GM12865 (cell line): Measurements from ENCODE around the gene SLAMF1.

ENCODE experiments used
- DNase-seq: peaks from one replicate; pipeline ENCODE4 v3.0.0; 2010; ENCODE audit warnings: low read depth
- H3K4me3 ChIP-seq: 2 replicates; pipeline ENCODE4 v1.5.1; 2011; ENCODE audit warnings: mild to moderate bottlenecking, low read depth, low read length, control low read depth
- TF ChIP-seq, protein P1 (sequence below): IDR thresholded peaks from 2 replicates; pipeline ENCODE4 v1.5.1; 2011; ENCODE audit warnings: low read length, control low read depth, low read depth, inconsistent platforms; ENCODE audit not compliant: insufficient read depth; ENCODE audit errors: missing control alignments

SLAMF1 gene

DNA sequence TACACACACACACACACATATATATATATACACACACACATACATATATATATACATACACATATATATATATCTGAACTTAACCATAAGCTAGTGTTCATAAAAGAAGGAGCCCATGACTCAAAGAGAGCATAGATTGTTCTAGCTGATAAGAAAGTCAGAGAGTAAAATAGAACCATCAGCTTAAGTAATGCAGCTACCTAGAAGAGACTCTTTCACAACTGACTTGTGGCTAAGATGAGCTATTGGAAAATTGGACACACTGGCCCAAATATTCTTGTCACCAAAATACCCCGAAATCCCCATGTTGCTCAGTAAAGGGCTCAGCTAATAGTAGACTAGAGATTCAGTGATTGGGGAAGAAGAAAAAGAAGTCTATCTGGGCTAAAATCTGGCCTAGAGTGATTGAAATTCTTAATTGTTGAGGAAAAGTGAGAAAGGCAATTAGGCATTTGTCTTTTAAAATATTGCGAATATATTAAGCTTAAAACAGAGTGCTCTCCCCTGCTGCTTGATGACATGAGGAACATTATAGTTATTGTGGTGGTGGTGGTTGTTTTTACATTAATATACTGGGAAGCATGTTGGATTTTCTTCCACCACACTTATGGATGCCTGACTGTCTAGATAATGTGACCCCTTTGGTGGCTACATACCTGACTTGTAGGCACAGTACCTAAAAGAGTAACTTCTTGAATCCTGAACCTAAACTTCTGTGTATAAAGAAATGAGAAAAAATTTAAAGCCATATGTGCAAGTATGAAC is 6.3 kb downstream of the SLAMF1 start:
- TF ChIP-seq, protein P1, sequence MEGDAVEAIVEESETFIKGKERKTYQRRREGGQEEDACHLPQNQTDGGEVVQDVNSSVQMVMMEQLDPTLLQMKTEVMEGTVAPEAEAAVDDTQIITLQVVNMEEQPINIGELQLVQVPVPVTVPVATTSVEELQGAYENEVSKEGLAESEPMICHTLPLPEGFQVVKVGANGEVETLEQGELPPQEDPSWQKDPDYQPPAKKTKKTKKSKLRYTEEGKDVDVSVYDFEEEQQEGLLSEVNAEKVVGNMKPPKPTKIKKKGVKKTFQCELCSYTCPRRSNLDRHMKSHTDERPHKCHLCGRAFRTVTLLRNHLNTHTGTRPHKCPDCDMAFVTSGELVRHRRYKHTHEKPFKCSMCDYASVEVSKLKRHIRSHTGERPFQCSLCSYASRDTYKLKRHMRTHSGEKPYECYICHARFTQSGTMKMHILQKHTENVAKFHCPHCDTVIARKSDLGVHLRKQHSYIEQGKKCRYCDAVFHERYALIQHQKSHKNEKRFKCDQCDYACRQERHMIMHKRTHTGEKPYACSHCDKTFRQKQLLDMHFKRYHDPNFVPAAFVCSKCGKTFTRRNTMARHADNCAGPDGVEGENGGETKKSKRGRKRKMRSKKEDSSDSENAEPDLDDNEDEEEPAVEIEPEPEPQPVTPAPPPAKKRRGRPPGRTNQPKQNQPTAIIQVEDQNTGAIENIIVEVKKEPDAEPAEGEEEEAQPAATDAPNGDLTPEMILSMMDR, result no peak
- H3K4me3 ChIP-seq, result peak overlapping the region; percentile 70
- peak; percentile 33 for DNase-seq

DNA sequence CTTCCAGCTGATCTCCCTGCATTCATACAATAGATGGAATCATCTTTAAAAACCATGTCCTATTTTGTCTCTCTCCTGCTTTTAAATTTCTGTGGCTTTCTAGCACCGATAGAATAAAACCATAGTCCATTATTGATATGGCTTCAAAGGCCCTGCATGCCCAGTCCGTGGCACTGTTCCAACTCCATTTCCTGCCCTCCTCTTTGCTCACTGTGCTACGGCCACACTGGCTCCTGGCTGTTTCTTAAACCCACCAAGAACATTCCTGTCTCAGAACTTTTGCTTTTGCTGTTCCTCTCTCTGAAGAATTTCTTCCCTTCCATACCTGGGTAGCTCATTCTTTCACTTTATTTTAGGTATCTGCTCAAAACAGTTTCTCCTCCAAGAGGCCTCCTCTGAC is 7.2 kb downstream of the SLAMF1 start:
- peak; percentile 64 for DNase-seq
- TF ChIP-seq, protein P1, result no peak
- peak overlapping the region; percentile 70 for H3K4me3 ChIP-seq

DNA sequence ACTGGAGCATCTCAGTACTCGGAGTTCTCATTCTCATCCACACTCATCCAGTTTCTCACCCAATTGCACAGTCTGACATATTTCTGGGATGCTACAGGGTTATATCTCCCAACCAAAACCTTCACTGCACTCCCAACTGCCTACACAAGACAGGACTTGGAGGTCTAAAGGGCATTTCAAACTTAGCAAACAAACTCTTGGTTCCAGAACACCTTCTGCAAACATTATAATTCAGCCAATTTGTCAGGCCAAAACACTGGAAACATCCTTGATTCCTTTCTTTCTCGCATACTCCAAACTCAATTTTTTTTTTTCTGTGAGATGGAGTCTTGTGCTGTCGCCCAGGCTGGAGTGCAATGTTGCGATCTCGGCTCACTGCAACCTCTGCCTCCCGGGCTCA is 7.9 kb downstream of the SLAMF1 start:
- peak overlapping the region; percentile 40 for H3K4me3 ChIP-seq
- DNase-seq, result no peak
- TF ChIP-seq, protein P1, result no peak

DNA sequence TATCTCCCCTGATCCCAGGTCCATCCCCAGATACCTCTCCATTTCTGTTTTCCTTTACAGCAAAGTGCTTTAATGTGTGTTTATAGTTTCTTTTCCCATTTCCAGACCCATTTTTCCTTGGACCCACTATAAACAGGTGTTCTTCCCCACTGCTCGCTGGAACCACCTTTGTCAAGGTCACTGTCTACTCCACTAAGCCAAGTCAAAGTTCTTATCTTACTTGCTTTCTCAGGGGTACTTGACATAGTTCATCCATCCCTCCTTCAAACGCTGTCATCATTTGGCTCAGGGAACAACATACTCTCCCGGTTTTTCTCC is 8.3 kb downstream of the SLAMF1 start:
- DNase-seq, result no peak
- TF ChIP-seq, protein P1, result no peak
- H3K4me3 ChIP-seq, result peak overlapping the region; percentile 40

DNA sequence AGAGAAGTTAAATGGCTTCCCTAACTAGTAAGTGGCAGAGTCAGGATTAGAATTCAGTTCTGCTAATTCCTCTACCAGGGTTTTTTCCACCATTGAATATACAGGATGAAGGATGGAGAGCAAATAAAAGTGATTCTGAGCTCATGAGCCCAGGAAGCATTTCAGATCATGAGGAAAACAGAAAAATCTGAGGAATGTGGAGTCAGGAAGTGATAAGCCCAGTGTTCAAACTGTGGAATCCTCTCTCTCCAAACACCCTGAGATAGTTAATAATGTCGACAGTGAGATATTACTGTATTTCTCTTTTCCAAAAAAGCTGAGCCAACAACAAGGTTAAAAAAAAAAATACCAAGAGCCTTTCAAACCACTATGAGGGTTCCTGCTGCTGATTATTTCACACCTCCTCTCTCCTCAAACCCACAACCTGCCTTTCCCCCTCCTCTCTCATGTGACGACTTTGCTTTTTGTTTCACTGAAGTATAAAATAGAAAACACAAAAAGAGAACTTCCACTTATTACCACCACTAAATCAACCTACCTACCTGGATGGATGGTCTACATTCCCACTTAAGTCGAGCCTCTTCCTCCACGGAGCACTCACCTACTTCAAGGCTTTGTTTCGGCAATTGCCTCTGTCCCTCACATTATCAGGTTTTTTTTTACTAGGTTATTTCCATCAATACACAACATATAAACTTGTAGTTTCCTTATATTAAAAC is 8.9 kb downstream of the SLAMF1 start:
- H3K4me3 ChIP-seq, result peak overlapping the region; percentile 40
- TF ChIP-seq, protein P1, result no peak
- DNase-seq, result peak; percentile 77

DNA sequence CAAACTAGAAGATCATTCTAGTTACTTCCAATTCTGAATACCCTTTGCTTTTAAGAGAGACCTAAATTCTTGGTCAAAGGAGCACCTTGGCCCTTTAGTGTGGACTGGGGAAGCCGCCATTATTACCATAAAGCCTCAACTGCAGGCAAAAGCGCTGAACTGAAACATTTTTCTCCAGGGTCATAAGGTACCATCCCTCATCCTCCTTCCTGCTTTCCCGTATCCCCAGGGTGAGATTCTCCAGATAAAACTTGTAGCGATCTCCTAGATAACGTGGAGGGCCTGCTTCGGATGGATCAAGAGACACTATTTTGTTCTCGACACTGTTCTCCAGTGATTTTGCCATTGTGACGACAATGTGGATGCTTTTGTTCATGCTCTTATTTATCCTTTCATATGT is 9.8 kb downstream of the SLAMF1 start:
- peak; percentile 8 for DNase-seq
- TF ChIP-seq, protein P1, result no peak
- H3K4me3 ChIP-seq, result no peak overlapping the region

DNA sequence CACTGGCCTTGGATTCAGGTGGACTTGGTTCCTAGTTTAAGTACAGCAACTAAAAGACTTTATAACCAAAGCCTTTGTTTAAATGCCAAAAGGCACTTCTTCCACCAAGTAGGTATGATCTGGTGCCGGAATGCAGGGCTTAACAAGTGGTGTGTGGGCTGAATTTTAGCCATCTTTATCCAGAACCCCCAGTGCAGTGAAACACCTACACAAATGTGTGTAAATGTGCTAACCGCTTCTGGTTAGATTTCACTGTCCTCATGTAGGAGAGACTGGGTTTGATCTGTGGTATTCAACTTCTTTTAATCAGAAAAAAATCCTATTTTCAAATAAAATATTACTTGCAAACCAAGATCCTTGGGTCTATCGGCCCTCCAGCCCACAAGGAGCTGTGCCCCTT is 10.3 kb downstream of the SLAMF1 start:
- no peak for DNase-seq
- TF ChIP-seq, protein P1, result no peak

More for the DNA sequence above, 10.3 kb downstream of the SLAMF1 start:
- H3K4me3 ChIP-seq, result no peak overlapping the region
